Measurements from ENCODE around the gene VWA8.

DNA sequence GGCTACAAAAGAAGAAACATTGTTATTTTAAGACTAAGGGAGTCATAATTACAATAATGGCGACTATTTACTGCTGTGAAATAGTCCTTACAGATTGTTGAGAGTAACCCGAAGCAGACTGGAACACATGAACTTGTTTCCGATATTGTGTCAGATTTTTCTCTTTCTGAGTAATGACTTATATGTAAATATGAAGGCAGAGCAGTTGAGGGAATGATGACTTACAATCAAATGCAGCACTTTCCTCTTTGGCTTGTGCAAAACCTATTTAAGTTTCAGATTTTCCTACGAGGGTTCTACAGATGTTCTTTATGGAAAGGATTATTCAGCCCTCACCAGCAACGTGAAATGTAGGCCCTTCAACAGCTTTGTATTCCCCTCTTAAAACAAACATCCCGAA lies 304.9 kb downstream of the VWA8 start:
- TF ChIP-seq, protein P1, sequence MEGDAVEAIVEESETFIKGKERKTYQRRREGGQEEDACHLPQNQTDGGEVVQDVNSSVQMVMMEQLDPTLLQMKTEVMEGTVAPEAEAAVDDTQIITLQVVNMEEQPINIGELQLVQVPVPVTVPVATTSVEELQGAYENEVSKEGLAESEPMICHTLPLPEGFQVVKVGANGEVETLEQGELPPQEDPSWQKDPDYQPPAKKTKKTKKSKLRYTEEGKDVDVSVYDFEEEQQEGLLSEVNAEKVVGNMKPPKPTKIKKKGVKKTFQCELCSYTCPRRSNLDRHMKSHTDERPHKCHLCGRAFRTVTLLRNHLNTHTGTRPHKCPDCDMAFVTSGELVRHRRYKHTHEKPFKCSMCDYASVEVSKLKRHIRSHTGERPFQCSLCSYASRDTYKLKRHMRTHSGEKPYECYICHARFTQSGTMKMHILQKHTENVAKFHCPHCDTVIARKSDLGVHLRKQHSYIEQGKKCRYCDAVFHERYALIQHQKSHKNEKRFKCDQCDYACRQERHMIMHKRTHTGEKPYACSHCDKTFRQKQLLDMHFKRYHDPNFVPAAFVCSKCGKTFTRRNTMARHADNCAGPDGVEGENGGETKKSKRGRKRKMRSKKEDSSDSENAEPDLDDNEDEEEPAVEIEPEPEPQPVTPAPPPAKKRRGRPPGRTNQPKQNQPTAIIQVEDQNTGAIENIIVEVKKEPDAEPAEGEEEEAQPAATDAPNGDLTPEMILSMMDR (IDR thresholded peaks at IDR 0.05): no peak
- TF ChIP-seq POLR2A (IDR thresholded peaks at IDR 0.05): no peak
- no peak for TF ChIP-seq POLR2AphosphoS5 (IDR thresholded peaks at IDR 0.05)
- no peak for TF ChIP-seq EP300 (IDR thresholded peaks at IDR 0.05)
